Astrocyte (in vitro differentiated cells and primary cell): ENCODE data around the gene ACOX3.

Experiments used
- CTCF ChIP-seq: IDR thresholded peaks from 2 replicates; pipeline ENCODE4 v1.5.1; 2011; ENCODE audit warnings: low read depth, mild to moderate bottlenecking, inconsistent platforms, low read length, moderate library complexity; ENCODE audit not compliant: insufficient read depth
- EZH2 ChIP-seq: IDR thresholded peaks from 2 replicates; pipeline ENCODE4 v1.6.1; 2012; ENCODE audit warnings: mild to moderate bottlenecking, low read length, inconsistent platforms; ENCODE audit not compliant: insufficient read depth

GRCh38 chr4:8368998-8369397 is 71.5 kb downstream of the ACOX3 start:
- no peak for TF ChIP-seq CTCF
- TF ChIP-seq EZH2: no peak
